Occipital lobe (tissue), 2 donors: ENCODE results near the gene TOP2A. TPM values are rescaled to one million over a fixed set of nuclear protein-coding genes. Genes with fewer than 3 reads are reported as not detected.

Experiments used
- DNase-seq: peaks from one replicate; lab custom pipeline; 2025; lab: John Stamatoyannopoulos, UW
- total RNA-seq: library from RNA; depleted of rRNA; stranded (reverse); fragments of >200 nt; gene quantifications from one replicate; pipeline ENCODE4 v1.2.3, GENCODE V29; 2014

TOP2A gene, protein sequence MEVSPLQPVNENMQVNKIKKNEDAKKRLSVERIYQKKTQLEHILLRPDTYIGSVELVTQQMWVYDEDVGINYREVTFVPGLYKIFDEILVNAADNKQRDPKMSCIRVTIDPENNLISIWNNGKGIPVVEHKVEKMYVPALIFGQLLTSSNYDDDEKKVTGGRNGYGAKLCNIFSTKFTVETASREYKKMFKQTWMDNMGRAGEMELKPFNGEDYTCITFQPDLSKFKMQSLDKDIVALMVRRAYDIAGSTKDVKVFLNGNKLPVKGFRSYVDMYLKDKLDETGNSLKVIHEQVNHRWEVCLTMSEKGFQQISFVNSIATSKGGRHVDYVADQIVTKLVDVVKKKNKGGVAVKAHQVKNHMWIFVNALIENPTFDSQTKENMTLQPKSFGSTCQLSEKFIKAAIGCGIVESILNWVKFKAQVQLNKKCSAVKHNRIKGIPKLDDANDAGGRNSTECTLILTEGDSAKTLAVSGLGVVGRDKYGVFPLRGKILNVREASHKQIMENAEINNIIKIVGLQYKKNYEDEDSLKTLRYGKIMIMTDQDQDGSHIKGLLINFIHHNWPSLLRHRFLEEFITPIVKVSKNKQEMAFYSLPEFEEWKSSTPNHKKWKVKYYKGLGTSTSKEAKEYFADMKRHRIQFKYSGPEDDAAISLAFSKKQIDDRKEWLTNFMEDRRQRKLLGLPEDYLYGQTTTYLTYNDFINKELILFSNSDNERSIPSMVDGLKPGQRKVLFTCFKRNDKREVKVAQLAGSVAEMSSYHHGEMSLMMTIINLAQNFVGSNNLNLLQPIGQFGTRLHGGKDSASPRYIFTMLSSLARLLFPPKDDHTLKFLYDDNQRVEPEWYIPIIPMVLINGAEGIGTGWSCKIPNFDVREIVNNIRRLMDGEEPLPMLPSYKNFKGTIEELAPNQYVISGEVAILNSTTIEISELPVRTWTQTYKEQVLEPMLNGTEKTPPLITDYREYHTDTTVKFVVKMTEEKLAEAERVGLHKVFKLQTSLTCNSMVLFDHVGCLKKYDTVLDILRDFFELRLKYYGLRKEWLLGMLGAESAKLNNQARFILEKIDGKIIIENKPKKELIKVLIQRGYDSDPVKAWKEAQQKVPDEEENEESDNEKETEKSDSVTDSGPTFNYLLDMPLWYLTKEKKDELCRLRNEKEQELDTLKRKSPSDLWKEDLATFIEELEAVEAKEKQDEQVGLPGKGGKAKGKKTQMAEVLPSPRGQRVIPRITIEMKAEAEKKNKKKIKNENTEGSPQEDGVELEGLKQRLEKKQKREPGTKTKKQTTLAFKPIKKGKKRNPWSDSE (N-terminal part only)
- total RNA-seq, result 24.0 TPM

- peak; percentile 94 for DNase-seq
Measured at GRCh38 chr17:40417609-40418427, at the start of gene TOP2A. Gene TOP2A, minus strand, starts transcription at chr17:40417896. Its CDS starts 105 bp downstream, at chr17:40417791.

GRCh38 chr17:40467281-40467867 is 49.7 kb upstream of the TOP2A start:
- no peak for DNase-seq

GRCh38 chr17:40466298-40466971 is 48.7 kb upstream of the TOP2A start:
- no peak for DNase-seq

- no peak for DNase-seq
Measured at GRCh38 chr17:40464392-40464855, 46.7 kb upstream of the TOP2A start.

- no peak for DNase-seq
Measured at GRCh38 chr17:40463122-40463550, 45.4 kb upstream of the TOP2A start.

- DNase-seq, result no peak
Measured at GRCh38 chr17:40462343-40463121, 44.8 kb upstream of the TOP2A start.

DNA sequence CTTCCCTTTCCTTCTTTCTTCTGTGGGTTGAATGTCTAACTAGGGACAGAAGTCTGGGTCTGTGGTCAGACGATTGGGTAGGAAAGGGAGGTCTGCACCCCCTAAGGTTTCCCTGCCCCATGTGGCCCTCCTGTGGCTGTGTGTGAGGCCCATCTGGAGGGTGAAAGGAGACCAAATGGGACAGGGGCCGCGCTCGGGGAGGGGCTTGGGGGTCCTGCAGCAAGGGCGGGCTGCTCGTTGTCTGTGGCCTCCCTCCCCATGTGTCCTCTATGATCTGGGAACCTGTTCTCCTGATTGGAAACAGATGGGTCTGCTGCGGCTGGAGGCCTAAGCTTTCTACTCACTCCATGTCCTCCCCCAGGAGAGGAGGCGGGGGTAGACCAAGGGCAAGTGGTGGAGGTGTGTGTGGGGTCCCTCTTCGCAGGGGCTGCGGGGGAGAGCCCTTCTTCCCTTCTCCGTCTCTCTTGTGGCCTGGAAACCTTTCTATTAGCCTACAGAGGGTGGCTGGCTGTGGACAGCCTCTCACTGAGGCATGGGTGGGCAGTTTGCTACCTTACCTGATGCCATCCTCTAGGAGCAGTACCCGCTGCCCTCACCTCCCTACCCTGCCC is 44.1 kb upstream of the TOP2A start:
- no peak for DNase-seq

DNA sequence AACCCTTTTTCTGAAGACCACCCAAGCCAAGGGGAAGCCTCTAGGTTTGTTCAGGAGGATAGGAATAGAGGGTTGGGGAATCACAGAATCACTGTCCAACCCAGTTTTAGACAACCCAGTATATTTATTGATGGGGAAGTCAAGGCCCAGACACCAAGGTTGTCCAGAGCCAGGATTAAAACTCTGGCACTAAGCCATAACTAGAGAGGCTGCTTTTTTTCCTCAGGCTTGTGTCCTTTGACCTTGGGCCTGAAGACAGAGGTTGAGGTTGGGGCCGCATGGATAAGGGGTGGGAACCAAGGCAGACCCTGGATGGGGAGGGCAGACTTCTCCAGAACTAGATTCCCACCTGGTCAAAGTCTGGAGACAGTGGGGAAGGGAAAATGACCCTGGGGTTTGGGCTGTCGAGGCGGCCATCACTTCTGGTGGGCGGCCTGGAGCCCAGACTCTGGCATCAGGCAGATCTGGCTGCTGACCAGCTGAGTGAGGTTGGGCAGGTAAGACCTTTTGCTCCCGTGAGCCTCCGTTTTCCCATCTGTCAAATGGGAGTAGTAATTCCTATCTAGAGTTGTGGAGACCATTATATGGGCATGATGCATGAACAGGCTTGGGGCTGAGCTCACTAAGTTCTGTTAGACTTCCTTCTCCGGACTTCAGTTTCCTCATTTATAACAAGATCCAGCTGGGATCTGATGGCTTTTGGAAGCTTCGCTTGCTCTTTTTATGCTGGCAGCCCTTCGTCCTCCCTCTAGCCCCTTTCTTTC is 43.5 kb upstream of the TOP2A start:
- DNase-seq, result no peak

- no peak for DNase-seq
Measured at GRCh38 chr17:40460604-40460967, 42.9 kb upstream of the TOP2A start.

DNA sequence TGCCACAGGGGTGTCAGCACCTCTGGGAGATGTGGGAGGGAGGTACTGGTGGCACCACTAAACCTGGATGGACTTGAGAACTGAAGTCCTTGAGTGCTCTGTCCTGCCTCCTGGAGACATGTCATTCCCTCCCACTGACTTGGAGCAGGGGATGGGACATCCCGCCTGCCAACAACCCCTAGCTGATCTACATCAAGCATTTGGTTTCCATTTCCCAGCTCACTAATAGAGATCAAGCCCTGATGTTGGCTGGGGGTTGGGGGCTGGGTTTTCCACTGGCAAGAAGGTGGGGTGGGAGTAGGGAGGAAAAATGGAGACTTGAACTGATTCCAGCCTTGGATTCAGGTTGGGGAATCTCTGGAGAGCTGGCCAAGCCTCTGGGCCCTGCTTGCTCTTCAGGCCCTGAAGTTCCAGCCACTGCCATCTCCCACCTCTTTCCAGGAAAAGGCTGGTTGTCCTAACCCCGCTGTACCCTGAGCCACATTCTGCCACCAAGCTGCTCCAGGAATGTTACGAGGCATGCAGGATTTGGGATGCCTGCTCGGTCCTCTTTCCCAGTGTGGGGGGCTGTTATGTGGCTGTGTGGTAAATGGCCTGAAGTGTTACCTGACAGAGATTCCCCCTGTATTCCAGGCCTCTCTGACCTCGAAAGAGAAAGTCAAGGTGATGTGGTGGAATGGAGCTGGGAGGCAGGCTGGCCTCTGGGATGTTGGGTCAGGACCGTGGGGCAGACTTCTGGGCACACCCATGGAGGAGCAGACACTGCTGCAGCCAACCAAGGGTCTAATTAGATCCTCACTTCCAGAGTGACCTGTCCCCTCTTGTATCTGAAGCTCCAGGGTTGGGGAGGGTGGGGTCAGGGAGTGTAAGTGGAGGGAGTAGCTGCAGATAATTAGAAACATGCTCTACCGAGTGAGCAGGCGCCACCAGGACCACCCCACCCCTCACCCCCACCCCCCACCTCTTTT is 42.2 kb upstream of the TOP2A start:
- no peak for DNase-seq

DNA sequence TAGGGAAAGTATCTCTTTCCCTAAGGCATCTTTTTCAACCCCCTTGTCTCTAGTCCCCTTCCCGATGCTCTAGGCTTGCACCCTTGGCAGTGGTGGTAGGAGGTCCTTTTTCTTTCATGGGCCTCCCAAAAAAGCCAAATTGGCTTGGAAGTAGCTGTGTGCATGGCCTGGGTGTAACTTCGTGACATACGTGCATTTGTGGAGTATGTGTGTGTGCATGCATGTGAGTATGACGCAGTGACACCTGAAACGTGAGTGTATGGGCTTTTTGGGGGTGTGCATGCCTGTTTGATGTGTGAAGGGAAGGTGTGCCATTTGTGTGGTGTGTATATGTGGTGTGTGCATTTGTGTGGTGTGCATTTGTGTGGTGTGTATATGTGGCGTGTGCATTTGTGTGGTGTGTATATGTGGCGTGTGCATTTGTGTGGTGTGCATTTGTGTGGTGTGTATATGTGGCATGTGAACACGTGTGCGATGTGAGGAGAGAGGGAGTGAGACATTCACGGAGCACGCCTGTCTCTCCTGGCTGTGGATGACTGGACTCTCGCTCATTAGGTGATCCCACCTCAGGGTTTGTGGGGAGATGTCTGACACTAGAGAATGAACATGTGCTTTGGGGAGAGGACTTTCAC is 41.3 kb upstream of the TOP2A start:
- no peak for DNase-seq

GRCh38 chr17:40457964-40458791 is 40.5 kb upstream of the TOP2A start:
- DNase-seq, result no peak

GRCh38 chr17:40457369-40457768 is 39.7 kb upstream of the TOP2A start:
- no peak for DNase-seq

DNA sequence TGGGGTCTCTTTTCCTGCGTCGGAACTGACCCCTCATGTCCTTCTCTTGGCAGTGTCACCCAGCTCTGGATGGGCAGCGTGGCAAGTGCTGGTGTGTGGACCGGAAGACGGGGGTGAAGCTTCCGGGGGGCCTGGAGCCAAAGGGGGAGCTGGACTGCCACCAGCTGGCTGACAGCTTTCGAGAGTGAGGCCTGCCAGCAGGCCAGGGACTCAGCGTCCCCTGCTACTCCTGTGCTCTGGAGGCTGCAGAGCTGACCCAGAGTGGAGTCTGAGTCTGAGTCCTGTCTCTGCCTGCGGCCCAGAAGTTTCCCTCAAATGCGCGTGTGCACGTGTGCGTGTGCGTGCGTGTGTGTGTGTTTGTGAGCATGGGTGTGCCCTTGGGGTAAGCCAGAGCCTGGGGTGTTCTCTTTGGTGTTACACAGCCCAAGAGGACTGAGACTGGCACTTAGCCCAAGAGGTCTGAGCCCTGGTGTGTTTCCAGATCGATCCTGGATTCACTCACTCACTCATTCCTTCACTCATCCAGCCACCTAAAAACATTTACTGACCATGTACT is 38.8 kb upstream of the TOP2A start:
- no peak for DNase-seq

DNA sequence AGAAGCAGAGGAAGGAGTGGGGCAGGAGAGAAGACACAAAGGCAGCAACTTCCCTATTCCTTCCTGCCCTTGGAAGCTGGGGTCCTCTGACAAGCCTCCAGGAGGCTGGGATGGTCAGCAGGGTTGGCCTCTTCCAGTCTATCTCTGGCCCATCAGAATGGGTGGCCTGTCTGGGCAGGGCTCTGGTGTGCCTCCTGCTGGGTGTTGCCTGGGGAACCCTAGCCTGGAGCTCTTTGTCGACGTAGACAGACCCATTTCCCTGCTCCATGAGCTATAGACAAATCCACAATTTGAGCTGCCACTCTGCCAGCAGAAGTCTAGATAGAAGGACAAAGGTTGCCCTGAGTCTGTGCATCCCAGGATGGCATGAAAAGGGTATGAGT is 36.9 kb upstream of the TOP2A start:
- no peak for DNase-seq
